Stomach (tissue), 9 donors: Measurements from ENCODE around the gene CDCA3. TPM values are rescaled to one million over a fixed set of nuclear protein-coding genes. Genes with fewer than 3 reads are reported as not detected.

Experiments used
- DNase-seq, 2 donors: peaks; one replicate each; pipeline versions ENCODE4 v3.0.0 to v3.0.0-alpha.2; 2013 to 2019
- H3K27ac ChIP-seq, 5 donors: fragments of 200-600 bp in 4 of 5; sonication (generic) in 4 of 5; one replicate each; pipeline ENCODE4 v1.5.1; 2013 to 2019; ENCODE audit warnings: mild to moderate bottlenecking in 1 of 5, moderate library complexity in 1 of 5
- H3K27me3 ChIP-seq, 3 donors: fragments of 200-600 bp; sonication (generic); one replicate each; pipeline ENCODE4 v1.5.1; 2017 to 2019; ENCODE audit warnings: mixed run types in 1 of 3
- H3K36me3 ChIP-seq, 4 donors: fragments of 200-600 bp; sonication (generic); 1 replicate in 3 of 4; 2 replicates in 1 of 4; pipeline ENCODE4 v1.5.1; 2016 to 2019
- H3K4me1 ChIP-seq, 4 donors: fragments of 200-600 bp; sonication (generic); one replicate each; pipeline ENCODE4 v1.5.1; 2016 to 2019
- H3K4me3 ChIP-seq, 4 donors: fragments of 200-600 bp; sonication (generic) in 3 of 4; one replicate each; pipeline ENCODE4 v1.5.1; 2016 to 2019; ENCODE audit warnings: mild to moderate bottlenecking in 1 of 4
- H3K9me3 ChIP-seq, 4 donors: fragments of 200-600 bp; sonication (generic); one replicate each; pipeline ENCODE4 v1.5.1; 2016 to 2019
- CTCF ChIP-seq, 7 experiments: fragments of 450-650 bp in 4 of 7; fragments of 200-600 bp in 3 of 7; sonication (generic) in 3 of 7; IDR thresholded peaks; one replicate each; pipeline ENCODE4 v1.5.1; 2016 to 2019; ENCODE audit warnings: antibody characterized with exemption in 7 of 7, control low read depth in 2 of 7, mild to moderate bottlenecking in 1 of 7
- EP300 ChIP-seq: sonication (generic); formaldehyde crosslinking; IDR thresholded peaks from one replicate; pipeline ENCODE4 v1.6.1; 2017; ENCODE audit warnings: antibody characterized with exemption
- POLR2A ChIP-seq, 4 donors: fragments of 450-650 bp; IDR thresholded peaks; one replicate each; pipeline ENCODE4 v1.6.1; 2016; ENCODE audit warnings: antibody characterized with exemption in 4 of 4, control low read depth in 2 of 4, mild to moderate bottlenecking in 1 of 4, moderate library complexity in 1 of 4
- POLR2AphosphoS5 ChIP-seq, 3 donors: sonication (generic); formaldehyde crosslinking; IDR thresholded peaks; one replicate each; pipeline ENCODE4 v1.6.1; 2016; ENCODE audit warnings: antibody characterized with exemption in 3 of 3
- WGBS, 5 donors: extraction: QIAGEN DNeasy Blood & Tissue Kit in 3 of 5; methylation state at CpG; one replicate each; pipeline versions ENCODE4 v1.1.5 to v1.1.7; 2013 to 2018; 5-methylcytosine and 5-hydroxymethylcytosine counted together
- intact Hi-C: fragments of 100-400 bp; cut with DNase I; formaldehyde crosslinking; loops from one replicate; pipeline ENCODE4 v1.15.1; 2023; ENCODE audit warnings: low total_unique reads
- polyA plus RNA-seq, 3 donors: library from polyadenylated mRNA; stranded (reverse); fragments of 200-250 nt; gene quantifications; one replicate each; pipeline ENCODE4 v1.2.3, GENCODE V29; 2013
- total RNA-seq, 5 donors: library from RNA; depleted of rRNA; stranded (reverse); fragments of >200 nt; gene quantifications; one replicate each; pipeline versions ENCODE4 v1.1.0 to v1.2.3, GENCODE V29; 2014 to 2016
- donor health status: healthy with polysubstance abuse.
- donor health status: Bipolar disorder and iron deficiency.
- donor health status: healthy.

Gene CDCA3
- total and polyA plus RNA-seq, 8 donors: 2.1 to 56.0 (median 11.0) TPM

DNA sequence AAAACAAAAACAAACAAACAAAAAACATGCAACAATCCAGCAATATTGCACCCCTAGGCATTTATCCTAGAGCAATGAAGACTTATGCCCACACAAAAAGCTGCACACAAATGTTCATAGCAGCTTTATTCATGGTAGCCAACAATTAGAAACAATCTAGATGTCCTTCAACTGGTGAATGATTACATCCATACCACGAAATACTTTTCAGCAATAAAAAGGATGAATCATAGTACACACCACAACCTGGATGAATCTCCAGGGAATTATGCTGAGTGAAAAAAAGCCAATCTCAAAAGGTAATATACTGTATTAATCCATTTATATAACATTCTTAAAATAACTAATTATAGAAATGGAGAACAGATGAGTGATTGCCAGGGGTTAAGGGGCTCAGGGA, 43.9 kb downstream of the CDCA3 start:
- no peak for TF ChIP-seq EP300
- TF ChIP-seq CTCF (IDR thresholded peaks at IDR 0.05): no peak
- no peak for TF ChIP-seq POLR2AphosphoS5 (IDR thresholded peaks at IDR 0.05)
- TF ChIP-seq POLR2A (IDR thresholded peaks at IDR 0.05): no peak
- H3K36me3 ChIP-seq: no peaks in the 10 kb centered on the region
- no peak overlapping the region for H3K27ac ChIP-seq
- H3K4me3 ChIP-seq: no peak overlapping the region
- H3K4me1 ChIP-seq: no peaks in the 10 kb centered on the region
- intact Hi-C loops: no loop called here
- H3K27me3 ChIP-seq: no peaks in the 10 kb centered on the region
- no peaks in the 10 kb centered on the region for H3K9me3 ChIP-seq
- 57 to 75% (median 68%) methylated on average over 1 of the region's 1 CpG for whole genome bisulfite sequencing, 5 donors
- DNase-seq: no peak

- Histone ChIP-seq H3K27ac (no peak overlapping the region), H3K36me3 (no peaks in the 10 kb centered on the region), H3K9me3 (no peaks in the 10 kb centered on the region), H3K27me3 (no peaks in the 10 kb centered on the region), H3K4me1 (no peaks in the 10 kb centered on the region), H3K4me3 (no peak overlapping the region)
- no peak for DNase-seq
- intact Hi-C loops: no loop called here
- TF ChIP-seq CTCF (IDR thresholded peaks at IDR 0.05) (no peak), EP300 (no peak), POLR2A (IDR thresholded peaks at IDR 0.05) (no peak), POLR2AphosphoS5 (IDR thresholded peaks at IDR 0.05) (no peak)
- WGBS, 5 donors: 82 to 89% (median 88%) methylated on average over 5 of the region's 5 CpGs
Measured at GRCh38 chr12:6799147-6799546, 51.9 kb downstream of the CDCA3 start.

Other genes starting within 250 kb of the CDCA3 start
- 100 to 1,000 TPM; 169 to 315 (median 202) TPM for gene CHD4, start 243.9 kb downstream of the CDCA3 start, total RNA-seq
- gene CHD4, start 243.9 kb downstream of the CDCA3 start, polyA plus RNA-seq: 100 to 1,000 TPM; 105 to 139 (median 111) TPM
- gene LPAR5, start 215.3 kb downstream of the CDCA3 start, total RNA-seq: 10 to 100 TPM in 1 of 5 donors, 1 to 10 TPM in 4; 1.3 to 33.0 (median 5.8) TPM
- gene LPAR5, start 215.3 kb downstream of the CDCA3 start, polyA plus RNA-seq: 1 to 10 TPM; 2.0 to 5.6 (median 3.5) TPM
- 1 to 10 TPM in 2 of 5 donors, not detected in 3; 2.2 to 6.4 TPM for gene ACRBP, start 203.9 kb downstream of the CDCA3 start, total RNA-seq
- 1 to 10 TPM in 2 of 3 donors, under 1 TPM in 1; 0.31 to 1.6 (median 1.1) TPM for gene ACRBP, start 203.9 kb downstream of the CDCA3 start, polyA plus RNA-seq
- 10 to 100 TPM in 4 of 5 donors, 1 to 10 TPM in 1; 8.7 to 51.8 (median 33.5) TPM for gene ING4, start 188.2 kb downstream of the CDCA3 start, total RNA-seq
- 10 to 100 TPM; 25.5 to 53.6 (median 43.6) TPM for gene ING4, start 188.2 kb downstream of the CDCA3 start, polyA plus RNA-seq
- 100 to 1,000 TPM in 1 of 5 donors, 10 to 100 TPM in 4; 16.5 to 207 (median 35.6) TPM for gene ZNF384, start 161.9 kb downstream of the CDCA3 start, total RNA-seq
- 10 to 100 TPM; 16.7 to 21.8 (median 20.2) TPM for gene ZNF384, start 161.9 kb downstream of the CDCA3 start, polyA plus RNA-seq
- gene PIANP, start 150.5 kb downstream of the CDCA3 start, total RNA-seq: under 1 TPM in 2 of 5 donors, not detected in 3; 0.14 to 0.37 TPM
- gene PIANP, start 150.5 kb downstream of the CDCA3 start, polyA plus RNA-seq: 1 to 10 TPM in 2 of 3 donors, under 1 TPM in 1; 0.50 to 1.7 (median 1.5) TPM
- 10 to 100 TPM in 4 of 5 donors, 1 to 10 TPM in 1; 5.8 to 50.0 (median 25.7) TPM for gene COPS7A, start 127.2 kb downstream of the CDCA3 start, total RNA-seq
- gene COPS7A, start 127.2 kb downstream of the CDCA3 start, polyA plus RNA-seq: 10 to 100 TPM; 45.2 to 54.2 (median 51.6) TPM
- gene MLF2, start 98.1 kb downstream of the CDCA3 start, total RNA-seq: 100 to 1,000 TPM in 4 of 5 donors, 1 to 10 TPM in 1; 9.3 to 296 (median 128) TPM
- gene MLF2, start 98.1 kb downstream of the CDCA3 start, polyA plus RNA-seq: 100 to 1,000 TPM; 168 to 183 (median 180) TPM
- 100 to 1,000 TPM in 1 of 5 donors, 10 to 100 TPM in 4; 22.8 to 261 (median 78.2) TPM for gene PTMS, start 84.9 kb downstream of the CDCA3 start, total RNA-seq
- 100 to 1,000 TPM; 228 to 363 (median 307) TPM for gene PTMS, start 84.9 kb downstream of the CDCA3 start, polyA plus RNA-seq
- 1 to 10 TPM in 2 of 5 donors, not detected in 3; 2.2 to 2.3 TPM for gene LAG3, start 78.8 kb downstream of the CDCA3 start, total RNA-seq
- gene LAG3, start 78.8 kb downstream of the CDCA3 start, polyA plus RNA-seq: 1 to 10 TPM in 2 of 3 donors, under 1 TPM in 1; 0.25 to 1.4 (median 1.2) TPM
- 10 to 100 TPM in 1 of 5 donors, 1 to 10 TPM in 2, not detected in 2; 7.2 to 25.9 (median 9.7) TPM for gene CD4, start 61.8 kb downstream of the CDCA3 start, total RNA-seq
- gene CD4, start 61.8 kb downstream of the CDCA3 start, polyA plus RNA-seq: 1 to 10 TPM; 2.0 to 7.3 (median 3.9) TPM
- gene GPR162, start 29.5 kb downstream of the CDCA3 start, total RNA-seq: 1 to 10 TPM; 1.3 to 7.5 (median 1.8) TPM
- 1 to 10 TPM; 2.6 to 9.3 (median 6.4) TPM for gene GPR162, start 29.5 kb downstream of the CDCA3 start, polyA plus RNA-seq
- 10 to 100 TPM; 15.2 to 41.1 (median 18.0) TPM for gene P3H3, start 22.9 kb downstream of the CDCA3 start, total RNA-seq
- gene P3H3, start 22.9 kb downstream of the CDCA3 start, polyA plus RNA-seq: 10 to 100 TPM in 1 of 3 donors, 1 to 10 TPM in 2; 7.0 to 15.1 (median 9.1) TPM
- 10 to 100 TPM in 1 of 5 donors, 1 to 10 TPM in 2, under 1 TPM in 1, not detected in 1; 0.89 to 11.1 (median 4.5) TPM for gene GNB3, start 10.4 kb downstream of the CDCA3 start, total RNA-seq
- 1 to 10 TPM in 2 of 3 donors, under 1 TPM in 1; 0.87 to 2.8 (median 2.7) TPM for gene GNB3, start 10.4 kb downstream of the CDCA3 start, polyA plus RNA-seq
- gene USP5, start 864 bp upstream of the CDCA3 start, total RNA-seq: 10 to 100 TPM; 26.3 to 69.4 (median 48.7) TPM
- gene USP5, start 864 bp upstream of the CDCA3 start, polyA plus RNA-seq: 10 to 100 TPM; 20.9 to 29.0 (median 25.0) TPM
- 100 to 1,000 TPM; 131 to 359 (median 268) TPM for gene TPI1, start 16.2 kb upstream of the CDCA3 start, total RNA-seq
- gene TPI1, start 16.2 kb upstream of the CDCA3 start, polyA plus RNA-seq: 100 to 1,000 TPM; 403 to 526 (median 504) TPM
- gene SPSB2, start 22.0 kb upstream of the CDCA3 start, total RNA-seq: 10 to 100 TPM in 1 of 5 donors, 1 to 10 TPM in 3, not detected in 1; 5.1 to 24.0 (median 6.0) TPM
- gene SPSB2, start 22.0 kb upstream of the CDCA3 start, polyA plus RNA-seq: 10 to 100 TPM in 2 of 3 donors, 1 to 10 TPM in 1; 9.9 to 13.4 (median 11.2) TPM
- gene LRRC23, start 53.5 kb upstream of the CDCA3 start, total RNA-seq: 10 to 100 TPM in 1 of 5 donors, 1 to 10 TPM in 3, not detected in 1; 5.3 to 20.4 (median 9.0) TPM
- gene LRRC23, start 53.5 kb upstream of the CDCA3 start, polyA plus RNA-seq: 10 to 100 TPM in 1 of 3 donors, 1 to 10 TPM in 2; 8.0 to 11.0 (median 9.0) TPM
- 10 to 100 TPM in 2 of 5 donors, 1 to 10 TPM in 3; 2.3 to 62.9 (median 8.6) TPM for gene ENO2, start 63.3 kb upstream of the CDCA3 start, total RNA-seq
- gene ENO2, start 63.3 kb upstream of the CDCA3 start, polyA plus RNA-seq: 10 to 100 TPM in 2 of 3 donors, 1 to 10 TPM in 1; 9.3 to 19.7 (median 10.1) TPM
- gene ATN1, start 76.7 kb upstream of the CDCA3 start, total RNA-seq: 100 to 1,000 TPM in 3 of 5 donors, 10 to 100 TPM in 2; 23.3 to 694 (median 291) TPM
- gene ATN1, start 76.7 kb upstream of the CDCA3 start, polyA plus RNA-seq: 10 to 100 TPM; 44.4 to 57.4 (median 48.8) TPM
- gene RNU7-1, start 92.5 kb upstream of the CDCA3 start, total RNA-seq: not detected
- gene RNU7-1, start 92.5 kb upstream of the CDCA3 start, polyA plus RNA-seq: not detected
- 100 to 1,000 TPM; 155 to 453 (median 306) TPM for gene C12orf57, start 92.7 kb upstream of the CDCA3 start, total RNA-seq
- 100 to 1,000 TPM; 418 to 621 (median 443) TPM for gene C12orf57, start 92.7 kb upstream of the CDCA3 start, polyA plus RNA-seq
- 10 to 100 TPM; 11.2 to 36.6 (median 28.0) TPM for gene PTPN6, start 100.1 kb upstream of the CDCA3 start, total RNA-seq
- 10 to 100 TPM; 40.6 to 51.2 (median 41.2) TPM for gene PTPN6, start 100.1 kb upstream of the CDCA3 start, polyA plus RNA-seq
- gene PHB2, start 119.4 kb upstream of the CDCA3 start, total RNA-seq: 100 to 1,000 TPM in 4 of 5 donors, 10 to 100 TPM in 1; 49.2 to 441 (median 150) TPM
- 100 to 1,000 TPM; 150 to 179 (median 154) TPM for gene PHB2, start 119.4 kb upstream of the CDCA3 start, polyA plus RNA-seq
- 10 to 100 TPM in 3 of 5 donors, 1 to 10 TPM in 2; 1.2 to 86.6 (median 25.2) TPM for gene EMG1, start 119.6 kb upstream of the CDCA3 start, total RNA-seq
- 10 to 100 TPM; 19.3 to 22.7 (median 21.7) TPM for gene EMG1, start 119.6 kb upstream of the CDCA3 start, polyA plus RNA-seq
- 100 to 1,000 TPM in 1 of 5 donors, 10 to 100 TPM in 4; 40.3 to 116 (median 57.4) TPM for gene LPCAT3, start 167.2 kb upstream of the CDCA3 start, total RNA-seq
- gene LPCAT3, start 167.2 kb upstream of the CDCA3 start, polyA plus RNA-seq: 10 to 100 TPM; 15.0 to 35.6 (median 31.9) TPM
- 100 to 1,000 TPM; 168 to 404 (median 234) TPM for gene C1S, start 209.4 kb upstream of the CDCA3 start, total RNA-seq
- gene C1S, start 209.4 kb upstream of the CDCA3 start, polyA plus RNA-seq: 100 to 1,000 TPM in 1 of 3 donors, 10 to 100 TPM in 2; 61.6 to 161 (median 98.4) TPM
- 100 to 1,000 TPM; 111 to 312 (median 139) TPM for gene C1R, start 241.2 kb upstream of the CDCA3 start, total RNA-seq
- gene C1R, start 241.2 kb upstream of the CDCA3 start, polyA plus RNA-seq: 100 to 1,000 TPM in 1 of 3 donors, 10 to 100 TPM in 2; 68.9 to 216 (median 84.2) TPM